HL-60 (cell line): ENCODE measurements around the gene STRIP2.

Experiments
- DNase-seq, 2 experiments: peaks; one replicate each; pipeline ENCODE4 v3.0.0-alpha.2; 2010 to 2020; ENCODE audit warnings: low read depth in 1 of 2, low spot score in 1 of 2
- H3K27ac ChIP-seq: fragments of 250-450 bp; sonication (Bioruptor Pico); replicated peaks from 2 replicates; pipeline ENCODE4 v1.5.1; 2020; ENCODE audit warnings: mild to moderate bottlenecking, moderate library complexity
- H3K27me3 ChIP-seq: fragments of 250-450 bp; sonication (Bioruptor Pico); 2 replicates; pipeline ENCODE4 v1.5.1; 2021; ENCODE audit warnings: mild to moderate bottlenecking, moderate library complexity; ENCODE audit not compliant: insufficient read depth, poor library complexity, severe bottlenecking
- H3K4me3 ChIP-seq: replicated peaks from 2 replicates; pipeline ENCODE4 v1.5.1; 2011; ENCODE audit warnings: mild to moderate bottlenecking, control low read depth, low read length; ENCODE audit not compliant: insufficient read depth
- CTCF ChIP-seq: IDR thresholded peaks from one replicate; pipeline ENCODE4 v1.5.1; 2011; ENCODE audit warnings: low read length, control low read depth, inconsistent platforms; ENCODE audit not compliant: insufficient read depth
- GABPA ChIP-seq: IDR thresholded peaks from 2 replicates; pipeline ENCODE4 v1.6.1; 2012; ENCODE audit warnings: low read depth
- POLR2AphosphoS5 ChIP-seq: IDR thresholded peaks from 2 replicates; pipeline ENCODE4 v1.6.1; 2012; ENCODE audit warnings: low read depth
- SPI1 ChIP-seq: IDR thresholded peaks from 2 replicates; pipeline ENCODE4 v1.6.1; 2012; ENCODE audit warnings: low read depth, mild to moderate bottlenecking, borderline replicate concordance
- TF ChIP-seq, protein P1 (sequence below): IDR thresholded peaks from 2 replicates; pipeline ENCODE4 v1.6.1; 2012; ENCODE audit warnings: low read depth; ENCODE audit not compliant: insufficient replicate concordance

STRIP2 gene

GRCh38 chr7:129435414-129435829 is 1.2 kb downstream of the STRIP2 start:
- DNase-seq = no peak
- Histone ChIP-seq H3K4me3 (no peak overlapping the region), H3K27ac (no peak overlapping the region), H3K27me3 (peaks cover 9% of the 10 kb centered on the region)
- TF ChIP-seq CTCF (no peak), SPI1 (no peak), POLR2AphosphoS5 (no peak), GABPA (no peak)

DNA sequence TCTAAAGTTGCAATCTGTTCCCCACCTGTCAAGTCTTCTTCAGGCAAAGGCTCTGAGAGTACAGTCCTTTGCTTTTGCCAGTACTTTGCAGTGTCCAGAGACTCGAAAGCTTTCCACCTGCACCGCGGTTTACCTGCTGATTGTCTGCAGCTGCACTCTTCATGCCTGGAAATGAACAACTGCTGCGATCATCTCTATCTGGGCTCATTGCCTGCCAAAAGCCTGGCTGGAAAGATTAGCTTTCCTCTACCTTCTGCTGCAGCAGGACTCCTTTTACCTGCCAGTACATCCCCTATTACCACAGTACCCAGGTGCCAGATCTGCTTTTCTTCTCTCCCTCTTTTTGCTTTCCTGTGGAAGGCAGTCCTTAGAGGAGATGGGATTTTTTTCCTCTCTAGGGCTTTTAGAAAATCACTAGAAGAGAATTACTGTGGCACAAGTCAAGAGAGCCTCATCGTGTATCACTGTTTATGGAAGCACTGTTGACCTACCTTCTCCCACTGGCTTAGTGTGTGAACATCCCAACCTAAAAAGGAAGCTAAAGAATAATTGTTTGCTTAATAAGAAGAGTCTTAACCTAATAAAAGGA is 2.2 kb downstream of the STRIP2 start:
- no peak for TF ChIP-seq POLR2AphosphoS5
- no peak for TF ChIP-seq SPI1
- TF ChIP-seq CTCF = no peak
- TF ChIP-seq, protein P1, sequence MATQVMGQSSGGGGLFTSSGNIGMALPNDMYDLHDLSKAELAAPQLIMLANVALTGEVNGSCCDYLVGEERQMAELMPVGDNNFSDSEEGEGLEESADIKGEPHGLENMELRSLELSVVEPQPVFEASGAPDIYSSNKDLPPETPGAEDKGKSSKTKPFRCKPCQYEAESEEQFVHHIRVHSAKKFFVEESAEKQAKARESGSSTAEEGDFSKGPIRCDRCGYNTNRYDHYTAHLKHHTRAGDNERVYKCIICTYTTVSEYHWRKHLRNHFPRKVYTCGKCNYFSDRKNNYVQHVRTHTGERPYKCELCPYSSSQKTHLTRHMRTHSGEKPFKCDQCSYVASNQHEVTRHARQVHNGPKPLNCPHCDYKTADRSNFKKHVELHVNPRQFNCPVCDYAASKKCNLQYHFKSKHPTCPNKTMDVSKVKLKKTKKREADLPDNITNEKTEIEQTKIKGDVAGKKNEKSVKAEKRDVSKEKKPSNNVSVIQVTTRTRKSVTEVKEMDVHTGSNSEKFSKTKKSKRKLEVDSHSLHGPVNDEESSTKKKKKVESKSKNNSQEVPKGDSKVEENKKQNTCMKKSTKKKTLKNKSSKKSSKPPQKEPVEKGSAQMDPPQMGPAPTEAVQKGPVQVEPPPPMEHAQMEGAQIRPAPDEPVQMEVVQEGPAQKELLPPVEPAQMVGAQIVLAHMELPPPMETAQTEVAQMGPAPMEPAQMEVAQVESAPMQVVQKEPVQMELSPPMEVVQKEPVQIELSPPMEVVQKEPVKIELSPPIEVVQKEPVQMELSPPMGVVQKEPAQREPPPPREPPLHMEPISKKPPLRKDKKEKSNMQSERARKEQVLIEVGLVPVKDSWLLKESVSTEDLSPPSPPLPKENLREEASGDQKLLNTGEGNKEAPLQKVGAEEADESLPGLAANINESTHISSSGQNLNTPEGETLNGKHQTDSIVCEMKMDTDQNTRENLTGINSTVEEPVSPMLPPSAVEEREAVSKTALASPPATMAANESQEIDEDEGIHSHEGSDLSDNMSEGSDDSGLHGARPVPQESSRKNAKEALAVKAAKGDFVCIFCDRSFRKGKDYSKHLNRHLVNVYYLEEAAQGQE = no peak
- no peak for TF ChIP-seq GABPA
- peaks cover 9% of the 10 kb centered on the region for H3K27me3 ChIP-seq
- no peak for DNase-seq
- H3K27ac ChIP-seq = no peak overlapping the region
- no peak overlapping the region for H3K4me3 ChIP-seq

GRCh38 chr7:129437190-129437589 is 3.0 kb downstream of the STRIP2 start:
- H3K27ac ChIP-seq = no peak overlapping the region
- TF ChIP-seq CTCF = no peak
- TF ChIP-seq POLR2AphosphoS5 = no peak
- TF ChIP-seq, protein P1 = no peak
- no peak for TF ChIP-seq GABPA
- no peak for TF ChIP-seq SPI1
- H3K4me3 ChIP-seq = no peak overlapping the region
- H3K27me3 ChIP-seq = peaks cover 9% of the 10 kb centered on the region
- no peak for DNase-seq

DNA sequence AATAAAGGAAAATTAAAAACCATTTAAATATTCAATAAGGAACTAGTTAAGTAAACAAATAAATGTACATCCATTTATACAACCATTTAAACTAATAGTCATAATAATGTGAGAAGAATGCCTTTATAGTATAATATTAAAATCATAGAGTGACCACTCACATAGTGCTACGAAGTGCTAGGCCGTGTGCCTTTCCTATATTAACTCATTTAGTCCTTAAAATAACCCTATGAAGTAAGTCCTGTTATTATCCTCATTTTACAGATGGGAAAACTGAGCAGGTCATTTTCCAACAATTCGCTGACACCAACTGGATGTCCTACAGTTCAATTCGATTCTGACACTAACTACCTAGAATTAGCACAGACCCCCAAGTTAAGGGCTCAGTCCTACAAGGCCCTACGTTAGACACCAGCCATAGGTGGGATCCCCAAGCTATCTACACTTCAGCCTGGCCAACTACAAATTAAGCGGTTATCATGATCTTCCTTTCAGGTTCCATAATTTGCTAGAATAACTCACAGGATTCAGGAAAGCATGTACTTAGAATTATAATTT is 4.1 kb downstream of the STRIP2 start:
- DNase-seq = no peak
- peaks cover 8% of the 10 kb centered on the region for H3K27me3 ChIP-seq
- no peak overlapping the region for H3K27ac ChIP-seq
- no peak overlapping the region for H3K4me3 ChIP-seq
- TF ChIP-seq CTCF = no peak
- TF ChIP-seq GABPA = no peak
- no peak for TF ChIP-seq SPI1
- no peak for TF ChIP-seq POLR2AphosphoS5
- TF ChIP-seq, protein P1 = no peak
